Measurements from ENCODE around the gene CEP57. TPM values are rescaled to one million over a fixed set of nuclear protein-coding genes. Genes with fewer than 3 reads are reported as not detected.
"Not testable (repeated sequence)": the region's sequence is repeated elsewhere in the genome, so short reads cannot be mapped to it uniquely, and the experiment has no call there.

CEP57 gene
- total RNA-seq, 1 donor from 2014 or later, result 22.8 TPM

GRCh38 chr11:95853138-95853537, 62.8 kb downstream of the CEP57 start:
- DNase-seq (ENCODE audit: extremely low read depth, low read depth, low spot score), result no peak

- DNase-seq (ENCODE audit: extremely low read depth, low read depth, low spot score), result no peak
Observed at GRCh38 chr11:95853862-95854261, 63.6 kb downstream of the CEP57 start.

- not testable (repeated sequence) for DNase-seq (ENCODE audit: extremely low read depth, low read depth, low spot score)
Observed at GRCh38 chr11:95854362-95854761, 64.1 kb downstream of the CEP57 start.

- DNase-seq (ENCODE audit: extremely low read depth, low read depth, low spot score), result not testable (repeated sequence)
Observed at GRCh38 chr11:95860024-95860423, 69.7 kb downstream of the CEP57 start.

GRCh38 chr11:95863486-95864140, 73.3 kb downstream of the CEP57 start:
- no peak for DNase-seq (ENCODE audit: extremely low read depth, low read depth, low spot score)

GRCh38 chr11:95867105-95867504, 76.8 kb downstream of the CEP57 start:
- DNase-seq (ENCODE audit: extremely low read depth, low read depth, low spot score), result no peak

- DNase-seq (ENCODE audit: extremely low read depth, low read depth, low spot score), result not testable (repeated sequence)
Observed at GRCh38 chr11:95870877-95871276, 80.6 kb downstream of the CEP57 start.

GRCh38 chr11:95877291-95877690, 87.0 kb downstream of the CEP57 start:
- DNase-seq (ENCODE audit: extremely low read depth, low read depth, low spot score), result no peak

Other genes with a start within 250 kb of the CEP57 start
- 5.5 and 17.9 TPM in 2 replicates for gene FAM76B, start 716 bp upstream of the CEP57 start, total RNA-seq
- gene MTMR2, start 133.6 kb downstream of the CEP57 start, total RNA-seq, result 30.5 and 37.3 TPM in 2 replicates